Measurements from ENCODE around the gene ATG16L2.

ATG16L2 gene, protein sequence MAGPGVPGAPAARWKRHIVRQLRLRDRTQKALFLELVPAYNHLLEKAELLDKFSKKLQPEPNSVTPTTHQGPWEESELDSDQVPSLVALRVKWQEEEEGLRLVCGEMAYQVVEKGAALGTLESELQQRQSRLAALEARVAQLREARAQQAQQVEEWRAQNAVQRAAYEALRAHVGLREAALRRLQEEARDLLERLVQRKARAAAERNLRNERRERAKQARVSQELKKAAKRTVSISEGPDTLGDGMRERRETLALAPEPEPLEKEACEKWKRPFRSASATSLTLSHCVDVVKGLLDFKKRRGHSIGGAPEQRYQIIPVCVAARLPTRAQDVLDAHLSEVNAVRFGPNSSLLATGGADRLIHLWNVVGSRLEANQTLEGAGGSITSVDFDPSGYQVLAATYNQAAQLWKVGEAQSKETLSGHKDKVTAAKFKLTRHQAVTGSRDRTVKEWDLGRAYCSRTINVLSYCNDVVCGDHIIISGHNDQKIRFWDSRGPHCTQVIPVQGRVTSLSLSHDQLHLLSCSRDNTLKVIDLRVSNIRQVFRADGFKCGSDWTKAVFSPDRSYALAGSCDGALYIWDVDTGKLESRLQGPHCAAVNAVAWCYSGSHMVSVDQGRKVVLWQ

DNA sequence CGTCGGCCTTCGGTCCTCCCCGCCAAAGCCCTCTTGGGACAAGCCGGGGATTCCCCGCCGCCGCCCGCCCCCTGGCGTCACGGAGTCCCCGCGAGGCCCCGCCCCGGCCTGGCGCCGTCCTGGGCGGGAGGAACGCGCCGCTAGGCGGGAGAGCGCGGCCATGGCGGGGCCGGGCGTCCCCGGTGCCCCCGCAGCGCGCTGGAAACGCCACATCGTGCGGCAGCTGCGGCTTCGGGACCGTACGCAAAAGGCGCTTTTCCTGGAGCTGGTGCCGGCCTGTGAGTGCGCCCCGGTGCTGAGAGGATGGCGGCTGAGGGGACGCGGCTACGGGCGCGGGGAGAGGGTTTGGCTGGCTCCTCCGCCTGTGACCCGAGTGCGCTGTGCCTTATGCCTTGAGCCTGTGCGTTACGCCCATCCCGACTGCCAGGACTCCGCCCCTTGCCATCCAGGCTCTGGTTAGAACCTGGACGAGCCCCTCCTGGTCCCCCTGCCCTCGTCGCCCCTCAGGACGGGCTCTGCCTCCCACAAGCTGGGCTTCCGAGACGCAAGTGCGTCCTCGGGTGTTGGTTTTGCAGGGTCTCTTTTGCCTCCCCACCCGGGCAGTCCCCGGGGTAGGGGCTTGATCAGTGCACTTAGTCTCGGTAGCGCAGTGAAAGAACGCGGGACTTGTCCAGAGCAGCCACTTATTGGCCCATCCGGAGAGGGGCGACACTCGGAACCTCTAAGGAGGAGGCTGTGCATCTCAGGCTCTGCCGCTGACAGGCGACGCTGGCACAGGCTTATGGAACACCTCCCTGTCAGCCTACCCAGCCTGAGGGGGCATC is at the start of gene ATG16L2:
Gene ATG16L2 (plus strand): TSS at position 126 of the 824 bp plus-strand sequence. CDS start 35 bp downstream, at position 161.
- DNase-seq = peak; percentile 82

DNA sequence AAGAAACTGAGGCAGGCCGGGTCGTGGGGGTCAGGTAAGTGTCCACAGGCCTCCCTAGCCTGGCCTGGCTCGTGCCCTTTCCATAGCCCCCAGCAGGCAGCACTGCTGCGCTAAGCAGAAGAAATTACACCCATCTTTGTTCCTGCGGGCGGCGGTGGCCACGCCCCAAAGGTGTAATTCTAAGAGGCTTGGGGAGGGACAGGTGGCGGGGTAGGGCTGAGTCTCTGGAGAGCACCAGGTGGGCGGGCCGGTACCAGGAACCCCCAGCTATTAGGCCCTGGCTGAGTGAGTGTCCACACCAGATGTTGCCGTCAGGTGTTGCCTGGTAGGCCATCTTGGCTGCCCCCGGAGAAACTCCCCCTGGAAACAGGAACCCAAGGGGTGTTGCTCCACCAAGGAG is 49.7 kb upstream of the ATG16L2 start:
- peak; percentile 68 for DNase-seq

DNA sequence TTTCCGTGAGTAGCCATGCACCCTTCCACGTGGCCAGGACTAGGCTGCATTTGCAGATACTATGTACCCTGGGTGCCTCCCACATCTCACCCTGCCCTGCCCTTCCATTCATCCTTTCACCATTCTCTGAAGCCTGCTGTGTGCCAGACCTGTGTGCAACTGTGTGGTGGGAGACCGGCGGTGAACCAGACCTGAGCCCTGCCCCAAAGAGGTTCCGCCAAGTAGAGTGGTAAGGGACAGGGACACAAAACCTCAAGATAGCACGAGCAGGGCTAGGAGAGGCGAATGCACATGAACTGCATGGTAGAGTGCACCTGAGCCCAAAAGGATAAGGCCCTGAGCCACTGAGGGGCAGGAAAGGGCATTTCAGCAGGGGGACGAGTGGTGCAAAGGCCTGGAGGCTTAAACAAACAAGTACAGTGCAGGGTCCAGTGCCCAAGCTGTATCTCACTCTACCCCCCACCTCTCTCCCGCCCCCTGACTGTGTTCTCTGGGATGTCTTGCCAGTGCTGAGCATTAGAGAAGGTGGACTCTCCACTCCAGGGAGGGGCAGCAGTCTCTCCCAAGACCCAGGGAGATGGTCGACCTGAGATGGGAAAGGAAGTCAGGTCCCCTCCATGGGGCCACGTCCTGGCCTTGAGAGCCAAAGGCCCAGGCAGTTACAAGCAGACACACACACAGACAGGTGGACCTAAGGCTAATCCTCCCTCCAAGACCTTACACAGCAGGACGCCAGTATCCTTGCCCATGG is 47.9 kb upstream of the ATG16L2 start:
- DNase-seq = peak; percentile 50

DNA sequence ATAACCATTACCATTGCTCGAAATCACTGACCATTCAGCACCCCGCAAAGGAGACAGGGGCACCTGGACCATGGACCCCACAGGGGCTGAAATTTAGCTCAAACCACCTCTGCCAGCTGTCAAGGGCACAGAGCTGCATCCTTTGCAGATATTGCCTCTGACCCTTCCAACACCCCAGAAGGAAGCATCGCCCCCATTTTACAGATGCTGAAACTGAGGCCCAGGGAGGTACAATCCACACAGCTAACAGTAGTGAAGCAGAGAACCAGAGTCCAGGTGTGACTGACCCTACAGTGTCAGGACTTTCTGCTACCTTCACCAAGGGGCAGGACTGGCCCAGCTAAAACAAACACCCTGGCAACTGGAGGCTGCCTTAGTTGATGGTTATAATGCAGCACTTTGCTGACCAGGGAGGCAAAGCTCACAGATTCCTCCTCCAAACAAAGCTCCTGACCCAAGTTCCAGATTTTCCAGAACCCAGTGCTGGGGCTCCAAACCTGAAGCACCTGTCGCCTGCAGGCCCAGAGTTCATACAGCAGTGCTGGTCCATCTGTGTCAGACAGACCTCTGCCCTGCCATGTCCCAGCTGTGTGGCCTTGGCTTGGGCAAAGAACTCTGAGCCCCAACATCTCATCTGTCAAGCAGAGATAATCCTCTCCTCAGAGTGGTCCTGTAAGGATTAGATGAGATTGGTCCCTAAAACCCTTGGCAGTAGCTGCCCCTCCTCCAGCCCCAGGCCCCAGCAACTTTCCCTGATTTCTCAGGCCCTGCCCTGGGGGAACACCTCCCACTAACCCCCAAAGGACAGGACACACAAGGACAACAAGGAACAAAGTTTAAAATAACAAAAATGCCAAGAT is 46.8 kb upstream of the ATG16L2 start:
- no peak for DNase-seq

DNA sequence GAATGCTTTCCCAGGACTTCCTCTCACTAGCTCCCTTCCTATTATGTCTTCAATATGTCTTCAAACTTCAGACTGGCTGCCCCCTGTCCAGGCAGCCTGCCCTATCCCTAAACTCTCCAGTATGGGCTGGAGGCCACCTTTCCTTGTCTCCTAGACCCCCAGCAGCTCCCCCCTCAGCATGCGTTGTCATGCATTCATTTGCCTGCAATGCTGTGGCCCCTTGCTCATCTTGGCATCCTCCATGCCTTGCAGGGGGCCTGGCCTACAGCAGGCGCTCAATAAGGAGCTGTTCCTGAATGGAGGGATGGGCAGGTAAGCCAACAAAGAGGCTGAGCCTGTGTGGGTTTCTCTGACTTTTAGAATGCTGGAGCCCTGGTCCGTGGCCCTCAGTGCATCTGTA is 45.6 kb upstream of the ATG16L2 start:
- no peak for DNase-seq

DNA sequence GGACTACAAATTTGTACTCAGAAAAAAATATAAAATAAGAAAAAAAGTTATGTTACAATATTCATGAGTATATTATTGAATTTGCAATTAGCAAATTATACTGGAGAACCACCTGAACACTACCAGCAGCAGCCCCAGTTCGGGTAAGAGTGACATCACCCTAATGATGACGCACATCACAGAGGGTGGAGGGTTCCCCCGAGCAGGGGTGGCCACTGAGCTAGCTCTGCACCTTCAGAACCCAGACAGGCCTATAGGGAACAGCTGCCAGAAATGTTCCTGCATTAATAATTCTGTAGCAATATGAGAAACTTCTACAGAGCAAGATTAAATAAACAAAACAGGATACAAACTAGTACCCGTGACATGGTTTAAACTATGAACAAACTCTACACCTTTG is 44.5 kb upstream of the ATG16L2 start:
- DNase-seq = no peak

DNA sequence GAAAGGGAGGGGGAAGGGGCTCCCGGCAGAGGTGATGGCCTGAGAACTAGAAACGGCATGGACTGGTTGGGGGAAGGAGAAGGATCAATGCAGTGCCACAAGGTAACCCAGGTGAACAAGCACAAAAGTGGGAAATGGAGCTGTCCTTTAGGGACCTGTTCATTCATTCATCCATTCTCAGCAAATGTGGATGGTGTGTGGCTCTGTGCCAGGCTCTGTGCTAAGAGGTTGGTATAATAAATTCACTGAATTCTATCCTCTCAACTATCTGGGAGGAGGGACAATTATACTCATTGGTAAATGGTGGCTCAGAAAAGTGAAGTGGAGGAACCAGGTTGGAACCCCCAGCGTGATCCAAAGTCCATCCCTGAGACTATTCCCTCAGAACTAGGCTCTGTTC is 43.4 kb upstream of the ATG16L2 start:
- DNase-seq = no peak

DNA sequence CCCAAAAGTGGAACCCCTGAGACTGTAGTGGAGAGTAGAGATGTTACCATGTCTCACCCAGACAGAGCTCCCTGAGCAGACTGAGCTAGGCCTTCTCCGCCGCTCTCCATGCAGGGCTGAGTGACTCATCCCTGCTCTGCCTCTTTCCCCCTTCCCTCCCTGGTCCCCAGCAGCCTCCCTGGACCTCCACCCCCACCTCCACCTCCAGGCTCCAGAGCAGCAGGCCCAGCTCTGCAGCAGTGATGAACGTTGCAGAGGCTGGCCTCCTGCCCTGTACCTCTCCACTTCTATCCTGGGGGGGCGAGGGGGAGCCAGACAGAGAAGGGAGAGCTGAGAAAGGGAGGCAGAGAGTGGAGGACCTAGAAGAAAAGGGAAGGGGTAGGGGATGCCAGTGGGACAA is 42.7 kb upstream of the ATG16L2 start:
- no peak for DNase-seq

DNA sequence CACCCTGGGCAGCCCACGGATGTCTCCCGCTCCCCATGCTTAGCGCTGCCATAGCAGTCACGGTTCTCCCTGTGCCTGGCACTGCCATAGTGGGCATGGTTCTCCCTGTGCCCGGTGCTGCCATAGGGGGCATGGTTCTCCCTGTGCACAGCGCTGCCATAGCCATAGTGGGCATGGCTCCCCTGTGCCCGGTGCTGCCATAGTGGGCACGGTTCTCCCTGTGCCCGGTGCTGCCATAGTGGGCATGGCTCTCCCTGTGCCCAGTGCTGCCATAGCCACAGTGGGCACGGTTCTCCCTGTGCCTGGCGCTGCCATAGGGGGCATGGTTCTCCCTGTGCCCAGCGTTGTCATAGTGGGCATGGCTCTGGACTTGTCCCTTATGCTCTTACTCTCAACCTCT is 42.2 kb upstream of the ATG16L2 start:
- no peak for DNase-seq

DNA sequence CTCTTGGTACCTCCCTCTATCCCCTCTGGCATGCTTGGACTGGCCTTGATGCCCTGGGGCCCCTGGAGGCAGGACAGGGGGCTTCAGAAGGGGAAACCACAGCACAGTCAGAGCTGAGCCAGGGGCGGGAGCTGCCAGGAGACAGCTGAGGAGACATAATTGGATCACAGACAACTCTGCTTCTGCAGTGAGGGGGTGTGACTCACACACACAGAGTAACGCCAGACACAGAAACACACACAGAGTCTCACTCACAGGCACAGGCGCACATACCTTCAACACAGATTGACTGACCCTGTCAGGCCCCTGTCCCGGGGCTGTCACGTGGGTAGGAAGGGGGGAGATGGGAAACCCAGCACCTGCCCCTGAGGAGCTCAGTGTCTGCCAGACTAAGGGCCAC is 40.9 kb upstream of the ATG16L2 start:
- no peak for DNase-seq

DNA sequence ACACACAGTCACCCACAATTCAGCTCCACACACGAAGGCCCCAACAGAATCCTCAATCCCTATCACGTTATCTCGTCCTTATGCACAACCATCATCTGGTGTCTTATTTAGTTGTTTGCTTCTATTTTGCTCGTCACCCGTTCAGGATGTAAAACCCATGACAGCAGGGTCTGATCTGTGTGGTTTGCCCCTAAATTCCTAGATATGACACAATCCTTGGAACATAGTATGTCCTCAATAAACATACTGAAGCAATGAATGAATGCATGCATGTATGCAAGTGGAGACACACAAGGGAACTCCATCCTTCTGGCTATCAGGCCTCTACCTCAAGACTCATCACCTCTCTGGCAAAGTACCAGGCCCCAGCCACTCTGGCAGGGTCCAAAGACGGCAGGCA is 40.5 kb upstream of the ATG16L2 start:
- no peak for DNase-seq

DNA sequence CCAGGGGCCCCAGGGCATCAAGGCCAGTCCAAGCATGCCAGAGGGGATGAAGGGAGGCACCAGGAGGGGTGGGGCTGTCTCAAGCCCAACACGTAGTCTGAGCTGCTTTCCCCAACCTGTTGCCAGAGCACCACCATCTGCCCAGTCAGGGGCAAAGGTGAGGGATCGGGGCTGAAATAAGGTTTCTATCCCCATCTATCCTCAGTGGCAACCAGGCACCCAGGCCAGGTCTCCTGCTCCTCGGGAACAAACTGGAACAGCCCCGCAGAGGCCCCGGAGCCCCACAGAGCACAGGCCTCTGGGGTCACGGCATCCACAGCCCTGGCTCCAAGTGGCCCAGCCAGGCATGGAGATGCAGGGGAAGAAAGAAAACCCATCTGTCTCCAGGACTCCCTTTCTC is 39.7 kb upstream of the ATG16L2 start:
- no peak for DNase-seq

DNA sequence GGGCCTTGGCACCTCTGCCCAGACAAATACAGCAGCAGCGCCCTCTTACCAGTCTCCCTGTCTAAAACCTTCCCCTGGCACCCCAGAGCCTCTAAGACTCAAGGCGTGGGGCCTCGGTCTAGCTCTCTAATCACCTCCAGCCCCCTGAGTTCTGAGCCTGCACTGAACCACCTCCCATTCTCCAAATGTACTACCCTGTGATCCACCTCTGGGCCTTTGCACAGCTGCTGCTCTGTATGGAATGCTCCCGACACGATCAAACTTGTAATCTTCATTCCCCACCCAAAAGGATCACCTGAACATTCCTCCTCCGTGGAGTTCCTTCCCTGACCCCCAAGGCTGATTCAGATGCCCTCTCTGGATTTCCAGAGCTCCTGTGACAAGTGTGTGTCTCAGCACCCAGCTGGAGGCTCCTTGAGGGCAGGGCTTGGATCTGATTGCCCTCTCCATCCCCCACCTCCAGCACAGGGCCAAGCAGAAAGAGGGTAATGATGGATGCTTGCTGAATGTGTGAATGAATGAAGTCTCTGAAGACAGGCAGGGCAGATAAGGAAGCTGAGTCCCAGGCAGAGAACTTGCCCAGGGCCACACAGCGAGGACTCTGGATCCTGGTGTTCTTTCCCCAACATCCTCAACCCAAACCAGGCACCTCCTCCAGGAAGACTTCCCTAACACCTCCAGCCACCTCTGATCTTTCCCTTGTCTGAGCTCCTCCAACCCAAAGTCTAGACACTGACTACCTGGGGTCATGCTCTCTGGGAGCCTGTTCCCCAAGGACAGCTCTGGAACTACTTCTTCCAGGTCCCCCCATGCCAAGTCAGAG is 38.7 kb upstream of the ATG16L2 start:
- no peak for DNase-seq

DNA sequence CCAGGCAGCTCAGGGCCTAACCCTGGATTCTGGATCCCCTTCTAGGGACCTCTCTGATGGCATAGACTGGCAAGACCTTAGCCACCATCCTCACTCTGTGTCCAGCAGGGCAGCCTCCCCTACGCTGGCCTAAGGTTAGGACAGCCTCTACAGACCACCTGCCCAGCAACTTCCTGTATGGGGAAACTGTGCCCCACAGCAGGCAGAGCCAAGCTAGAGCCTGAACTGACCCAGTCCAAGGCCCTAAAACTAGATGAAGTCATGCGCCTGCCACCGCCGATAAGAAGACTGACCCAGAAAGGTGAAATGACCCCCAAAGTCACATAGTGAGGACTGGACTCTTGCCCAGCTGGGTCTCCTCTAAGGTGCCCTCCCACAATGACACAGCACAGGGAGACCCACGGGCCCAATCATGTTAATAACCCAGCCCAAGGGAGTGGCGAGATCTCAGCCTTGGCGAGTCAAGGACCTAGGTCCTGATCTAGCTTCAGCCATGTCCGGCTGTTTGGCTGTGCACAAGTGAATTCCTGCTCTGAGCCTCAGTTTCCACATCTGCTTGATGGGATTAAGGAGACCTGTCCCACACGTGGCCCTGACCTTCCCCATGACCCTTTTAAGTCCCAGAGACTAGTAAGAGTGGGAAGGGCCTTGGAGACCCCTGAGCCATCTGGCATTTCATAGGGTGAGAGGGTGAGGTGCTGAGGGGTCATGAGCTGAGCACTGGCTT is 37.9 kb upstream of the ATG16L2 start:
- DNase-seq = no peak

DNA sequence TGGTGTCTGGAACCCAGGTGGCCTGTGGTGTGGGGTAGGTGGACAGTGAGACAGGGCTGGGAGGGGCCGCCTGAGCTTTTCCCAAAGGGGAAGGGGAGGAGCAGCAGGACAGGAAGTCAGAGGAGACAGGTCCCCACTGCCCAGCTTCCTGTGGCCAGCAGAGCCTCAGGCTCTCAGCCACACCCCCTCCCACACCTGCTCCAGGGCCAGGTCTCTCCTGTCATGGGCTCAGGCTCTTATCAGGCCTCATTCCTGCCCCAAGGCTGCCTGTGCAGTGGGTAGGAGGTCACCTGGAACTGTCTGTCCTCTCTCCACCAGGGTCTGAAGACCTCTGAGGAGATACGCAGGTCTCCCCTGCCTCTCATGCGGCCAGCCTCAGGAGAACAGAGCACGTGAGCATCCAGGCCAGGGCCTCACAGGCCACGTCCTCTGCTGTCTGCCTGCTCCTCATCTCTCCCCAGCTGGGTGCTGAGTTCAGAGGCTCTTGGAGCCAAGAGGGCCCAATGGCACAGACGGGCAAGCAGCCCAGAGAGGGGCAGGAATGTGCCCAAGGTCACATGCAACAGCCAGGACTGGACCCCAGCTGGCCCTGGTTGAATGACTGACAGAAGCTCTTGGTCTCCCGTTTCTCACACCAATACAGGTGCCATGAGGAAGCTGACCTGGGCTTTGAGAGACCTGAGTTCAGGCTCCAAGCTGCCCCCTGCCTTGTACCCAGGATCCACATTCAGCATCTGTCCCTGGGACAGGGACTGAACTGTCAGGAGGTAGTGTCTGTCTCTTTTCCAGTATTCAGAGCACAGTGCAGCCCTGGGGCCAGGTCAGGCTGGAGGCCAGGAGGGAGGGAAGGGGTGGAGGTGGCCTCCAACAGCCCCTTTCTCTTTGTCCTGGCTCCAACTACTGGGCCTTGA is 37.1 kb upstream of the ATG16L2 start:
- no peak for DNase-seq

DNA sequence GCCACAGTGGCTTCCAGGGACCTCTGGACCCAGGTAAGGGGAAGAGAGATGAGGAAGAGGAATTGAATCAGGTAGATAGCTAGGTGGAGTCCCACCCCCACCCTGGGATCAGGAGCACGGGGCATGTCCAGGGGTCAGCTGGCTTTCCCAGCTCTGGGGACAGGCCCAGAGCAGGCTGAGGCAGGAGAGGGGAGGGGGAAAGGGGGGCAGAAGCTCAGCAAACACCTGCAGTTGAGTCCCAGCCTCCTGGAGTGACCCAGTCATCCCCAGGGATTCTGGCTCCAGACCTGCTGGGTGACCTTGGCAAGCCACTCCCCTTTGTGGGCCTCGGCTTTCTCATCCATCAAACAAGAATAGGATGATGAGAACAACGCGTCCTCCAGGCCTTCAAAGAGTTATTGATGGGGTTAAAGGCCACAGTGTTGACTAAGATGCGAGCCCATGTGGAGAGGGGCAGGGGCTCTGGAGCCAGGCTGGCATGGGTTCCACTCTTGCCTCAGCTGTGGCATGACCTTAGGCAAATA is 36.4 kb upstream of the ATG16L2 start:
- no peak for DNase-seq

DNA sequence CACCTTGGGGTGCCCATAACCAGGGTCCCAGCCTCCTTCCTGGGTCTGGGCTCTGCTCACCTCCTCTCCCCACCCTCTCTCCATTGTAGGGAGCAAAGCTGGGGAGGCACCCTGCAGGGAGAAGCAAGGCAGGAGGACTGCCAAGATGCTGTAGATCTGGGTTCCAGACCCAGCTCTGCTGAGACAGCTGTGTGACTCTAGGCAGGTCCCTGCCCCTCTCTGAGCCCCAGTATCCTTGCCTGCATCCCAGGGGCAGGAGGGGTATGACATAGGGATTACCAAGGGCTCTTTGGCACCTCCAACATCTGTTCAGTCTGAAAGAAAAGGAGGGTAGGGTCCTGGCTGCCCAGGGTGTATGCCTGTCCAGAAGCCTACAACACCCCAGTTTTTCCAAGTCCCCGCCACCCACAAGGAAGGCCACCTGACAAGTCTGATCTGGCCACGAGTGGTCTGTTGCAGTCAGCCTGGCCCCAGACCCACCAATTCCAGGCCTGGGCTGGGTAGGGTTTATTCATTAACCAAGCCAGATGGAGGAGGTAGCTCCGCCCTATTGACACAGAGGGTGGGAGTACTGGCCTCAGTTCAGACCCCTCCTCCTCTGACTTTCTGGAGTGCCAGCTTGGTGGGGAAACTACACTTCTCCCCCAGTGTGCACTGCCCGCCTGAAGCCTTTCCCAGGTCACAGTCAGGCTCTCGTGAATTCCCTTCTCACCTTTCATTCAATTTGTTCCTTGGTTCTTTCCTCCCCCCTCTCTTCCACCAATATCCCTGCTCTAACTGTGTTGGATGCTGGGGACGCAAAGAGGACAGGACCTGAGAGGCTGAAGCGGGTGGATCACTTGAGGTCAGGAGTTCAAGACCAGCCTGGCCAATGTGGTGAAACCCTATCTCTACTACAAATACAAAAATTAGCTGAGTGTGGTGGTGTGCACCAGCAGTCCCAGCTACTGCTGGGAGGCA is 35.4 kb upstream of the ATG16L2 start:
- no peak for DNase-seq
